Central memory CD8-positive, alpha-beta T cell (primary cell): Measurements from ENCODE around the gene SPRY4.

ENCODE experiments used
- ATAC-seq: fragments of 150-1000 bp; cut with Tn5 transposase; replicated peaks from 2 replicates; pipeline ENCODE4 v1.10.0; 2022; ENCODE audit warnings: mild to moderate bottlenecking, moderate FRiP score, moderate number of reproducible peaks; ENCODE audit not compliant: poor library complexity, severe bottlenecking; ENCODE audit errors: extremely low read depth
- DNase-seq, 2 donors: peaks; one replicate each; pipeline ENCODE4 v3.0.0; 2021; ENCODE audit warnings: low spot score in 2 of 2
- H3K27ac Mint-ChIP-seq: one replicate; pipeline ENCODE4 v1.8.0; 2022; ENCODE audit warnings: low read depth, mild to moderate bottlenecking, moderate library complexity, mixed read lengths
- H3K27me3 Mint-ChIP-seq: one replicate; pipeline ENCODE4 v1.8.0; 2022; ENCODE audit warnings: mixed read lengths
- H3K36me3 Mint-ChIP-seq: one replicate; pipeline ENCODE4 v1.8.0; 2022; ENCODE audit warnings: mild to moderate bottlenecking, moderate library complexity, mixed read lengths; ENCODE audit not compliant: insufficient read depth
- H3K4me1 Mint-ChIP-seq: one replicate; pipeline ENCODE4 v1.8.0; 2022; ENCODE audit warnings: mixed read lengths
- H3K4me3 Mint-ChIP-seq: one replicate; pipeline ENCODE4 v1.8.0; 2022; ENCODE audit warnings: mild to moderate bottlenecking, moderate library complexity, mixed read lengths
- H3K9me3 Mint-ChIP-seq: one replicate; pipeline ENCODE4 v1.8.0; 2022; ENCODE audit warnings: mixed read lengths

Gene SPRY4

GRCh38 chr5:142295084-142295758 is 29.6 kb downstream of the SPRY4 start:
- Mint-ChIP-seq H3K9me3 (no peaks in the 10 kb centered on the region), H3K4me3 (no peak overlapping the region), H3K36me3 (no peaks in the 10 kb centered on the region), H3K27me3 (no peaks in the 10 kb centered on the region), H3K27ac (no peak overlapping the region), H3K4me1 (no peaks in the 10 kb centered on the region)
- ATAC-seq: no peak
- DNase-seq: no peak

GRCh38 chr5:142293486-142293885 is 31.3 kb downstream of the SPRY4 start:
- ATAC-seq (no peak), DNase-seq (no peak)
- Mint-ChIP-seq H3K4me1 (no peaks in the 10 kb centered on the region), H3K4me3 (no peak overlapping the region), H3K36me3 (no peaks in the 10 kb centered on the region), H3K27ac (no peak overlapping the region), H3K9me3 (no peaks in the 10 kb centered on the region), H3K27me3 (no peaks in the 10 kb centered on the region)

- Mint-ChIP-seq H3K9me3 (no peaks in the 10 kb centered on the region), H3K4me1 (no peaks in the 10 kb centered on the region), H3K4me3 (no peak overlapping the region), H3K36me3 (no peaks in the 10 kb centered on the region), H3K27me3 (no peaks in the 10 kb centered on the region), H3K27ac (no peak overlapping the region)
- ATAC-seq: no peak
- no peak for DNase-seq
Measured at GRCh38 chr5:142292808-142293207, 32.0 kb downstream of the SPRY4 start.

GRCh38 chr5:142292249-142292648 is 32.6 kb downstream of the SPRY4 start:
- ATAC-seq: no peak
- Mint-ChIP-seq H3K4me1 (peaks cover 5% of the 10 kb centered on the region), H3K9me3 (no peaks in the 10 kb centered on the region)

DNA sequence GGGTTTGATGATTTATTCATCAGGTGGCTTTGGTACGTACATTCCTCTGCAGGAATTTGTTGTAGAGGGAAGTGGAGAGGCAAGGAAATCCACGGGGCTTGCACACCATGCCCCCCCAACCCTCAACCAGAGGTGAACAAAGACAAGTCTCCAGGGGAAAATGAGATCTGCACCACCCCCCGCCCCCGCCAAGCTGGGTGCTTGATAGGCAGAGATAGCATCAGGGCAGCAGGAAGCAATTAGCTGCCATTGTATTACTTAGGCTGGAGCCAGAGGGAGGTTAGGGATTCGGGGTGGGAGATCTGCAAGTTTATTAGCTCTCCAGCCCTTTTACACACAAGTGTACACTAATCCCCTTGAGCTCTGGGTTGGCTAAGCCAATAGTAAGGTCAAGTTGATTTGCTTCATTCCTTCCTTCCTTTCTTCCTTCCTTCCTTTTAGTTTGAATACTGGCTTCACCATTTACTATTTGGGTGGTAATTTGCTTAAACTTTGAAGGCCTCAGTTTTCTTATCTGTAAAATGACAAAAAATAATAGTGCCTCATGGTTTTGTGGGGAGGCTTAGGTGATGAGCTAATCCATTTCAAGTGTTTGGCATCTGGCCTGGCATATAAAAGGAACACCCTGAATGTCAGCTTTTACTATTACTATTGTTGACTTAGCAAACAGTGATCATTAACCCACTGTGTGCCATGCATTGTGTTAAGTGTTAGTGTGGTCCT is 34.1 kb downstream of the SPRY4 start:
- H3K9me3 Mint-ChIP-seq: no peaks in the 10 kb centered on the region
- no peaks in the 10 kb centered on the region for H3K36me3 Mint-ChIP-seq
- no peak overlapping the region for H3K4me3 Mint-ChIP-seq
- H3K4me1 Mint-ChIP-seq: peaks cover 8% of the 10 kb centered on the region
- DNase-seq (no peak), ATAC-seq (no peak)
- H3K27ac Mint-ChIP-seq: no peak overlapping the region
- no peaks in the 10 kb centered on the region for H3K27me3 Mint-ChIP-seq

More at GRCh38 chr5:142292249-142292648, 32.6 kb downstream of the SPRY4 start:
- DNase-seq: no peak
- Mint-ChIP-seq H3K36me3 (no peaks in the 10 kb centered on the region), H3K4me3 (no peak overlapping the region), H3K27ac (no peak overlapping the region), H3K27me3 (no peaks in the 10 kb centered on the region)

- H3K27me3 Mint-ChIP-seq: no peaks in the 10 kb centered on the region
- no peak overlapping the region for H3K4me3 Mint-ChIP-seq
- H3K4me1 Mint-ChIP-seq: peaks cover 8% of the 10 kb centered on the region
- DNase-seq (no peak), ATAC-seq (no peak)
- no peaks in the 10 kb centered on the region for H3K9me3 Mint-ChIP-seq
- H3K27ac Mint-ChIP-seq: no peak overlapping the region
- no peaks in the 10 kb centered on the region for H3K36me3 Mint-ChIP-seq
Measured at GRCh38 chr5:142289708-142290576, 34.9 kb downstream of the SPRY4 start.

DNA sequence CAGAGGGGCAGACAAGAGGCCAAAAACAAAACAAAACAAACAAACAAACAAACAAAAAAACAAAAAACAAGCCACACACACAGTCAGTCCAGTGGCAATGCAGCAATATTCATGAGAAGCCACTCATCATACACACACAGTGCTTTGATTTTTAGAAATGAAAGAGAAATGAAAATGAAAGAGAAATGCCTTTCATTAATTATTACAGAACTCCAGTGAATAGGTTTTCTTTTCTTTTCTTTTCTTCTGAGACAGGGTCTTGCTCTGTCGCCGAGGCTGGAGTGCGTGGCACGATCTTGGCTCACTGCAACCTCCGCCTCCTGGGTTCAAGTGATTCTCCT is 36.9 kb downstream of the SPRY4 start:
- Mint-ChIP-seq H3K4me1 (peaks cover 8% of the 10 kb centered on the region), H3K36me3 (no peaks in the 10 kb centered on the region), H3K27ac (no peak overlapping the region), H3K4me3 (no peak overlapping the region), H3K27me3 (no peaks in the 10 kb centered on the region), H3K9me3 (no peaks in the 10 kb centered on the region)
- ATAC-seq (no peak), DNase-seq (no peak)

DNA sequence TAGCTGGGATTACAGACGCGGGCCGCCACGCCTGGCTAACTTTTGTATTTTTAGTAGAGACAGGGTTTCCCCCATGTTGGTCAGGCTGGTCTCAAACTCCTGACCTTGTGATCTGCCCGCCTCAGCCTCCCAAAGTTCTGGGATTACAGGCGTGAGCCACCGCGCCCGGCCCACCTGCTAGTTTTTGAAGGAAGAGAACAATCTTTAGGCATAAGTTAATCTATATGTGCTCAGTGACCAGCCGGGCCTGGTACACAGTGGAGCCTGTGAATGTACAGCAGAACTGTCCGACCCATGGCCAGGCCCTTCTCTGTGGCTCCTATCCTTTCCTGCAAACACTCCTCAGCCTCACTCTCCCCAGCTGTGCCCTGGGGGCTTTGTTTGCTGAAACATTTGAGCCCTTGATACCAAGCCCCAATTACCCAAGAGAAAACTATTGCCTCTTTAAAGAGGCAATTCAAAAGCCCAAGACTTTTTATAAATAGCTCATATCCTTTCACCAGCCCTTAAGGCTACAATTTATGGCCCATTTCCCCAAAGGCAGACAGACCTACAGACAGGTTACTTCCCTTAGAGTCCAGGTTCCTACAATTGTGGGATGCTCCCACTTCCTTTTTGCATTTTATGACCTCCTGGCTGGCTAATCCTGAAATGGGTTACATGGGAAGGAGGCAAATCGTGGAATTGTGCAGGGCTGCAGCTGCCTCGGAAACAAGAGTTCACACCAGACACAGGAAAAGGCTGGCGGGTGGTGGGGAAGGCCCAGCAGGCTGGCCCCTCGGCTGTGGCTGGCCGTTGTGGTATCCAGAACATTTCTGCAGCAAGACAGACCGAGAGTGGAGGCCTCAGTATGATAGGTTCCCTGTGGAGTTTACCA is 37.5 kb downstream of the SPRY4 start:
- no peaks in the 10 kb centered on the region for H3K27me3 Mint-ChIP-seq
- peaks cover 8% of the 10 kb centered on the region for H3K4me1 Mint-ChIP-seq
- no peaks in the 10 kb centered on the region for H3K36me3 Mint-ChIP-seq
- no peak overlapping the region for H3K27ac Mint-ChIP-seq
- H3K9me3 Mint-ChIP-seq: no peaks in the 10 kb centered on the region
- DNase-seq (no peak), ATAC-seq (no peak)
- H3K4me3 Mint-ChIP-seq: no peak overlapping the region

- Mint-ChIP-seq H3K36me3 (no peaks in the 10 kb centered on the region), H3K4me1 (peaks cover 8% of the 10 kb centered on the region), H3K27me3 (no peaks in the 10 kb centered on the region), H3K4me3 (no peak overlapping the region), H3K27ac (no peak overlapping the region), H3K9me3 (no peaks in the 10 kb centered on the region)
- DNase-seq: no peak
- ATAC-seq: no peak
Measured at GRCh38 chr5:142286111-142286510, 38.7 kb downstream of the SPRY4 start.

- H3K27ac Mint-ChIP-seq: no peak overlapping the region
- no peaks in the 10 kb centered on the region for H3K9me3 Mint-ChIP-seq
- H3K4me1 Mint-ChIP-seq: peaks cover 8% of the 10 kb centered on the region
- no peak for DNase-seq
- no peaks in the 10 kb centered on the region for H3K36me3 Mint-ChIP-seq
- H3K27me3 Mint-ChIP-seq: no peaks in the 10 kb centered on the region
- no peak for ATAC-seq
- H3K4me3 Mint-ChIP-seq: no peak overlapping the region
Measured at GRCh38 chr5:142283304-142283703, 41.5 kb downstream of the SPRY4 start.

DNA sequence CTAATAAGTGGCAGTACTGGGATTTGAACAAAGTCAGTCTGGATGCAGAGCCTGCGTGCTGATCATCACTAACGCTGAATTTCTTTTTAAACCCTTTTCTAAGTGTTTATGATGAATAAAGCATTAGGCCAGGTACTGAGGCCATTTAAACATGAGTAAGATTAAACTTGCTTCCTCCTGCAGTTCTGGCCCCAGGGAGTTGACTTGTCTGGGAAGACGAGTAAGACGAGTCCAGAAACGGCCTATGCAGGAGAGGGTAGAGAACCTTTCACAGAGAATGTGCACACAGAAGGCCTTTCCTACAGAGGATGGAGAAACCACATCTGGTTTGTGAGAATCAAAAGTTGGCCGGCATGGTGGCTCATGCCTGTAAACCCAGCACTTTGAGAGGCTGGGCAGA is 42.9 kb downstream of the SPRY4 start:
- Mint-ChIP-seq H3K4me1 (no peaks in the 10 kb centered on the region), H3K4me3 (no peak overlapping the region), H3K27me3 (no peaks in the 10 kb centered on the region), H3K9me3 (no peaks in the 10 kb centered on the region), H3K27ac (no peak overlapping the region), H3K36me3 (no peaks in the 10 kb centered on the region)
- ATAC-seq (no peak), DNase-seq (no peak)

- no peaks in the 10 kb centered on the region for H3K36me3 Mint-ChIP-seq
- H3K27ac Mint-ChIP-seq: no peak overlapping the region
- no peaks in the 10 kb centered on the region for H3K27me3 Mint-ChIP-seq
- ATAC-seq (no peak), DNase-seq (no peak)
- H3K9me3 Mint-ChIP-seq: no peaks in the 10 kb centered on the region
- no peak overlapping the region for H3K4me3 Mint-ChIP-seq
- H3K4me1 Mint-ChIP-seq: no peaks in the 10 kb centered on the region
Measured at GRCh38 chr5:142281008-142281367, 43.8 kb downstream of the SPRY4 start.
